Loucy (cell line): ENCODE data around the gene DIP2B.

Experiments used
- H2AFZ ChIP-seq: fragments of 200-600 bp; sonication (generic); 2 replicates; pipeline ENCODE4 v1.6.0; 2016; ENCODE audit warnings: antibody characterized with exemption, mild to moderate bottlenecking, low read length, moderate library complexity
- H3F3A ChIP-seq: fragments of 200-600 bp; 2 replicates; pipeline ENCODE4 v1.6.0; 2016; ENCODE audit warnings: antibody characterized with exemption, low read depth, mild to moderate bottlenecking
- H3K27me3 ChIP-seq: fragments of 200-600 bp; sonication (generic); 2 replicates; pipeline ENCODE4 v1.6.1; 2014; ENCODE audit warnings: low read length, mild to moderate bottlenecking; ENCODE audit not compliant: insufficient read depth, poor library complexity, severe bottlenecking
- H3K36me3 ChIP-seq: fragments of 200-600 bp; sonication (generic); 2 replicates; pipeline ENCODE4 v1.6.1; 2016; ENCODE audit warnings: low read length; ENCODE audit not compliant: insufficient read depth
- H3K4me1 ChIP-seq: fragments of 200-600 bp; sonication (generic); 2 replicates; pipeline ENCODE4 v1.5.1; 2014; ENCODE audit warnings: low read length, mild to moderate bottlenecking; ENCODE audit not compliant: insufficient read depth, poor library complexity, severe bottlenecking
- H3K4me2 ChIP-seq: fragments of 200-600 bp; sonication (generic); 2 replicates; pipeline ENCODE4 v1.6.0; 2014; ENCODE audit warnings: antibody characterized with exemption, low read length, low read depth, mild to moderate bottlenecking; ENCODE audit not compliant: poor library complexity, severe bottlenecking
- H3K4me3 ChIP-seq: fragments of 200-600 bp; sonication (generic); 2 replicates; pipeline ENCODE4 v1.5.1; 2014; ENCODE audit warnings: low read length, mild to moderate bottlenecking, mixed read lengths; ENCODE audit not compliant: poor library complexity, severe bottlenecking
- H3K79me2 ChIP-seq: fragments of 200-600 bp; sonication (generic); 2 replicates; pipeline ENCODE4 v1.6.1; 2014; ENCODE audit warnings: low read length; ENCODE audit not compliant: insufficient read depth
- H3K9ac ChIP-seq: fragments of 200-600 bp; sonication (generic); 2 replicates; pipeline ENCODE4 v1.6.0; 2014; ENCODE audit warnings: mild to moderate bottlenecking, low read depth, low read length, moderate library complexity; ENCODE audit not compliant: poor library complexity, severe bottlenecking
- H3K9me2 ChIP-seq: fragments of 200-600 bp; sonication (generic); replicated peaks from 2 replicates; pipeline ENCODE4 v1.6.1; 2016; ENCODE audit warnings: low read depth, low read length, mixed read lengths
- H3K9me3 ChIP-seq: fragments of 200-600 bp; sonication (generic); 2 replicates; pipeline ENCODE4 v1.6.1; 2014; ENCODE audit warnings: mild to moderate bottlenecking, antibody characterized with exemption, low read length, low read depth; ENCODE audit not compliant: insufficient read depth
- H4K20me1 ChIP-seq: fragments of 200-600 bp; sonication (generic); 2 replicates; pipeline ENCODE4 v1.6.0; 2014; ENCODE audit warnings: antibody characterized with exemption, low read length, mild to moderate bottlenecking; ENCODE audit not compliant: insufficient read depth, poor library complexity, severe bottlenecking
- EZH2phosphoT487 ChIP-seq: fragments of 200-600 bp; IDR thresholded peaks from 2 replicates; pipeline ENCODE4 v1.6.1; 2018; ENCODE audit warnings: antibody characterized with exemption, mild to moderate bottlenecking, moderate library complexity, borderline replicate concordance
- TF ChIP-seq, protein P1 (sequence below): fragments of 200-600 bp; sonication (generic); conservative IDR thresholded peaks from 2 replicates; pipeline ENCODE4 v1.5.1; 2014; ENCODE audit warnings: mild to moderate bottlenecking, antibody characterized with exemption, low read length

The DIP2B gene

DNA sequence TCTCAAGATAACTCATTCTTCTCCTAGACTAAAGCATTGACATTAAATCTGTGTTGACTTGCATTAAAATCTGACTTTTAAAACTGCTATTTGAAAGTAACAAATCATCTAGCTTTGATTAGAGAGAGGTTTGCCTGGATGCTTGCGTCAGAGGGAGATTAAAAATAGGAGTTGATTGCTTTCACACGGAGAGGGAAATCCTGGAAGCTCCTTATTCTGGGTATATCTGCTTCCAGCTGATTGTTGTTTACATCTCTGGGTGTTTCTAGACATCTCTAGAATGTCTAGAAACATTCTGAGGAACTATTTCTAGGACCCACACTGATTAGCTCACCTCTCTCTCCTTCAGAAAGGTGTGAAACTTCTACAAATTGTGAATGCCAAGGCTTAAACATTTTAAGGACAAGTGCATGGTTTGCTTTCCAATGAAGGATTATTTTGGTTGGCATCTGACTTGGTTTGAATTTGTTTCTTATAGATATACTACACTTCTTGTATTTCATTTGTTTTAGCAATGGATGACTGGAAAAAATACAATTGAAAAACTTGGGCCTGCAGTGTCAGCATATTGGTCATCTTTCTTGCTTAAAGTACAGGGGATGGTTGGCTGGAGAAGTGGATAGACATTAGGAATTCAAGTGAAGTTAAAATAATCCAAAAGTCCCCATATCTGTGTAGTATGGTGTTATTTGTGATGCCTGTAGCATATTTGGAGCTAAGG lies 2.1 kb downstream of the DIP2B start:
- H4K20me1 ChIP-seq = peaks cover 32% of the 10 kb centered on the region
- no peak overlapping the region for H2AFZ ChIP-seq
- H3K79me2 ChIP-seq = peaks cover 70% of the 10 kb centered on the region
- peaks cover 46% of the 10 kb centered on the region for H3K4me1 ChIP-seq
- no peaks in the 10 kb centered on the region for H3F3A ChIP-seq
- H3K27me3 ChIP-seq = no peaks in the 10 kb centered on the region
- no peaks in the 10 kb centered on the region for H3K9me3 ChIP-seq
- H3K36me3 ChIP-seq = no peaks in the 10 kb centered on the region
- H3K9me2 ChIP-seq = no peaks in the 10 kb centered on the region
- TF ChIP-seq, protein P1, sequence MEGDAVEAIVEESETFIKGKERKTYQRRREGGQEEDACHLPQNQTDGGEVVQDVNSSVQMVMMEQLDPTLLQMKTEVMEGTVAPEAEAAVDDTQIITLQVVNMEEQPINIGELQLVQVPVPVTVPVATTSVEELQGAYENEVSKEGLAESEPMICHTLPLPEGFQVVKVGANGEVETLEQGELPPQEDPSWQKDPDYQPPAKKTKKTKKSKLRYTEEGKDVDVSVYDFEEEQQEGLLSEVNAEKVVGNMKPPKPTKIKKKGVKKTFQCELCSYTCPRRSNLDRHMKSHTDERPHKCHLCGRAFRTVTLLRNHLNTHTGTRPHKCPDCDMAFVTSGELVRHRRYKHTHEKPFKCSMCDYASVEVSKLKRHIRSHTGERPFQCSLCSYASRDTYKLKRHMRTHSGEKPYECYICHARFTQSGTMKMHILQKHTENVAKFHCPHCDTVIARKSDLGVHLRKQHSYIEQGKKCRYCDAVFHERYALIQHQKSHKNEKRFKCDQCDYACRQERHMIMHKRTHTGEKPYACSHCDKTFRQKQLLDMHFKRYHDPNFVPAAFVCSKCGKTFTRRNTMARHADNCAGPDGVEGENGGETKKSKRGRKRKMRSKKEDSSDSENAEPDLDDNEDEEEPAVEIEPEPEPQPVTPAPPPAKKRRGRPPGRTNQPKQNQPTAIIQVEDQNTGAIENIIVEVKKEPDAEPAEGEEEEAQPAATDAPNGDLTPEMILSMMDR = no peak
- TF ChIP-seq EZH2phosphoT487 = no peak
- peak overlapping the region; percentile 97 for H3K4me2 ChIP-seq
- H3K9ac ChIP-seq = peak overlapping the region; percentile 81
- peak overlapping the region; percentile 85 for H3K4me3 ChIP-seq

DNA sequence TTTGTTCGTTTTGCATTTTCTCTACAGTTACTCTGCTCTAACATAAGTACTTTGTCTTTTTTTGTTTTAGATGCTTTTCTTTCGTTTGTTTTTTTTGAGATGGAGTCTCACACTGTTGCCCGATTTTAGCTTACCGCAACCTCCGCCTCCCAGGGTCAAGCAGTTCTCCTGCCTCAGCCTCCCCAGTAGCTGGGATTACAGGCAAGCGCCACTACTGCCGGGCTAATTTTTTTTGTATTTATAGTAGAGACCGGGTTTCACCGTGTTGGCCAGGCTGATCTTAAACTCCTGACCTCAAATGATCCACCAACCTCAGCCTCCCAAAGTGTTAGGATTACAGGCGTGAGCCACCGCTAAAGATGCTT lies 2.7 kb downstream of the DIP2B start:
- H3K4me1 ChIP-seq = peaks cover 46% of the 10 kb centered on the region
- peaks cover 76% of the 10 kb centered on the region for H3K79me2 ChIP-seq
- peak overlapping the region; percentile 97 for H3K4me2 ChIP-seq
- TF ChIP-seq EZH2phosphoT487 = no peak
- TF ChIP-seq, protein P1 = no peak
- H3K9ac ChIP-seq = peak overlapping the region; percentile 81
- H4K20me1 ChIP-seq = peaks cover 37% of the 10 kb centered on the region
- no peaks in the 10 kb centered on the region for H3K9me3 ChIP-seq
- no peak overlapping the region for H2AFZ ChIP-seq
- H3K4me3 ChIP-seq = peak overlapping the region; percentile 85
- no peaks in the 10 kb centered on the region for H3K27me3 ChIP-seq
- H3F3A ChIP-seq = no peaks in the 10 kb centered on the region
- no peaks in the 10 kb centered on the region for H3K9me2 ChIP-seq
- H3K36me3 ChIP-seq = no peaks in the 10 kb centered on the region

DNA sequence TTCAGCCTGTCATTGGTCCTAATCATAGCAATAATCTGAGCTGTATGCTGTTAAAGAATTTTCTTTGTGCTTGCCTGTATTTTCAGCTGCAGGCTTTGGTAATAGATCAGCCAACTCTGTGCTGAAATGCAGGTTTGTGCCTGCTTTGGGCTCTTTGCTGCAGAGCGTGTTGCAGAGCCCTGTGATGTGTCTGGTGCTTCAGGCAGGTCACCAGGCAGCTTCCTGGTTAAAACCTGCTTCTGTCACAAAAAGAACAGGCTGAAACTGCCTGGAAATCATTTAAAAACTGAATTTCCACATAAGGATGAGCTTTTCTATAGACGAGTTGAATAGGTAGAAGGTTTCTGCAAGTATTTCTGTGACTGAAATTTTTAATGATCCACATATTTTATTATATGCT lies 3.1 kb downstream of the DIP2B start:
- H3K36me3 ChIP-seq = no peaks in the 10 kb centered on the region
- TF ChIP-seq, protein P1 = no peak
- TF ChIP-seq EZH2phosphoT487 = no peak
- H3K27me3 ChIP-seq = no peaks in the 10 kb centered on the region
- H3K9me2 ChIP-seq = no peaks in the 10 kb centered on the region
- no peaks in the 10 kb centered on the region for H3K9me3 ChIP-seq
- H3K4me1 ChIP-seq = peaks cover 46% of the 10 kb centered on the region
- H3F3A ChIP-seq = no peaks in the 10 kb centered on the region
- peak overlapping the region; percentile 81 for H3K9ac ChIP-seq
- H3K79me2 ChIP-seq = peaks cover 81% of the 10 kb centered on the region
- peak overlapping the region; percentile 85 for H3K4me3 ChIP-seq
- peak overlapping the region; percentile 97 for H3K4me2 ChIP-seq
- no peak overlapping the region for H2AFZ ChIP-seq
- H4K20me1 ChIP-seq = peaks cover 38% of the 10 kb centered on the region
